Ovary (tissue), 3 donors: ENCODE measurements around the gene PSMD5.

Experiments used
- EP300 ChIP-seq: sonication (generic); formaldehyde crosslinking; IDR thresholded peaks from one replicate; pipeline ENCODE4 v1.6.1; 2017; ENCODE audit warnings: antibody characterized with exemption
- POLR2A ChIP-seq: fragments of 450-650 bp; IDR thresholded peaks from one replicate; pipeline ENCODE4 v1.6.1; 2017; ENCODE audit warnings: antibody characterized with exemption, mild to moderate bottlenecking, moderate library complexity
- TF ChIP-seq, protein P1 (sequence below), 3 donors: fragments of 450-650 bp in 2 of 3; fragments of 200-600 bp in 1 of 3; IDR thresholded peaks; one replicate each; pipeline versions ENCODE4 v1.5.1 to v1.8.0; 2016 to 2022; ENCODE audit warnings: antibody characterized with exemption in 3 of 3, mild to moderate bottlenecking in 1 of 3
- donor health status: DM: no; HTN: no; CAD: no.

DNA sequence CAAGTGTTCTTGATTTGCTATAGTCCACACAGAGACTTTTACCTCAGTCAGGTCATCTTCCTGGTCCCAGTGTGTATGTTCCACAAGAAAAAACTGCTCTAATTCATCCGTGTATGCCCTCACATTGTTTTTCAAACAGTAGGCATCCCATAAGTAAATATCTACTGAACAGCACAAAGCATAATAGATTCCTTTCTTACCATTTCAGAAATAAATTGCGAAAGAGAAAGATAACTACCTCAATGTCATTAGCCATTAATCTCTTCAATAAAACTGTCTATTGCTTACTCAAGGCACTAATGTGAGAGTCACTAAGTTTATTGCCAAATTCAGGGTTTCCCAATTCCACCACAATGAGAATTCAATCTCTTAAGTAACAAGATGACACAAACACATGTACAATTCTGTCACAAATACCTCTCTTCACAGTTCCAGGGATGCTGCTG lies 59.1 kb downstream of the PSMD5 start:
- TF ChIP-seq, protein P1, sequence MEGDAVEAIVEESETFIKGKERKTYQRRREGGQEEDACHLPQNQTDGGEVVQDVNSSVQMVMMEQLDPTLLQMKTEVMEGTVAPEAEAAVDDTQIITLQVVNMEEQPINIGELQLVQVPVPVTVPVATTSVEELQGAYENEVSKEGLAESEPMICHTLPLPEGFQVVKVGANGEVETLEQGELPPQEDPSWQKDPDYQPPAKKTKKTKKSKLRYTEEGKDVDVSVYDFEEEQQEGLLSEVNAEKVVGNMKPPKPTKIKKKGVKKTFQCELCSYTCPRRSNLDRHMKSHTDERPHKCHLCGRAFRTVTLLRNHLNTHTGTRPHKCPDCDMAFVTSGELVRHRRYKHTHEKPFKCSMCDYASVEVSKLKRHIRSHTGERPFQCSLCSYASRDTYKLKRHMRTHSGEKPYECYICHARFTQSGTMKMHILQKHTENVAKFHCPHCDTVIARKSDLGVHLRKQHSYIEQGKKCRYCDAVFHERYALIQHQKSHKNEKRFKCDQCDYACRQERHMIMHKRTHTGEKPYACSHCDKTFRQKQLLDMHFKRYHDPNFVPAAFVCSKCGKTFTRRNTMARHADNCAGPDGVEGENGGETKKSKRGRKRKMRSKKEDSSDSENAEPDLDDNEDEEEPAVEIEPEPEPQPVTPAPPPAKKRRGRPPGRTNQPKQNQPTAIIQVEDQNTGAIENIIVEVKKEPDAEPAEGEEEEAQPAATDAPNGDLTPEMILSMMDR (IDR thresholded peaks at IDR 0.05) = no peak
- TF ChIP-seq POLR2A = no peak
- no peak for TF ChIP-seq EP300
